Naive thymus-derived CD8-positive, alpha-beta T cell (primary cell): Measurements from ENCODE around the gene ZNF638. TPM values are rescaled to one million over a fixed set of nuclear protein-coding genes. Genes with fewer than 3 reads are reported as not detected.

Experiments used
- ATAC-seq, 2 donors: fragments of 150-1000 bp; cut with Tn5 transposase in 1 of 2; sonication (Bioruptor Pico), chemical (Tn5 transposase) in 1 of 2; 1 replicate in 1 of 2; 2 replicates in 1 of 2; pipeline ENCODE4 v1.10.0; 2021; ENCODE audit warnings: mild to moderate bottlenecking in 2 of 2, moderate library complexity in 2 of 2
- POLR2A ChIA-PET: fragments of 350-600 bp; sonication (Branson Sonifier 250); formaldehyde crosslinking; loops from one replicate; lab custom pipeline; 2021; ENCODE audit warnings: antibody characterized with exemption; lab: Charles Lee
- DNase-seq, 10 donors: peaks; one replicate each; pipeline versions ENCODE4 v3.0.0 to v3.0.0-alpha.2; 2020 to 2022
- H3K27ac Mint-ChIP-seq, 10 donors: one replicate each; pipeline ENCODE4 v1.8.0; 2020 to 2022; ENCODE audit warnings: mild to moderate bottlenecking in 10 of 10, mixed read lengths in 10 of 10, moderate library complexity in 4 of 10, inconsistent platforms in 1 of 10
- H3K27me3 Mint-ChIP-seq, 5 donors: one replicate each; pipeline ENCODE4 v1.8.0; 2021 to 2022; ENCODE audit warnings: mixed read lengths in 5 of 5
- H3K36me3 Mint-ChIP-seq, 3 donors: one replicate each; pipeline ENCODE4 v1.8.0; 2020 to 2022; ENCODE audit warnings: mixed read lengths in 3 of 3, mild to moderate bottlenecking in 2 of 3, inconsistent platforms in 1 of 3
- H3K4me1 Mint-ChIP-seq, 4 donors: one replicate each; pipeline ENCODE4 v1.8.0; 2021 to 2022; ENCODE audit warnings: mixed read lengths in 4 of 4
- H3K4me3 Mint-ChIP-seq, 10 donors: one replicate each; pipeline ENCODE4 v1.8.0; 2020 to 2022; ENCODE audit warnings: mild to moderate bottlenecking in 10 of 10, mixed read lengths in 10 of 10, moderate library complexity in 6 of 10, inconsistent platforms in 1 of 10
- H3K9me3 Mint-ChIP-seq, 9 donors: one replicate each; pipeline ENCODE4 v1.8.0; 2020 to 2022; ENCODE audit warnings: mixed read lengths in 9 of 9, mild to moderate bottlenecking in 3 of 9, inconsistent platforms in 1 of 9, moderate library complexity in 1 of 9
- polyA plus RNA-seq, 3 donors: library from polyadenylated mRNA; unstranded; fragments of 300-500 nt; fragmentation: Illumina TruSeq; gene quantifications; one replicate each; pipeline ENCODE4 v1.2.3, GENCODE V29; 2021
- total RNA-seq, 8 experiments: library from RNA in 2 of 8; stranded (reverse) in 2 of 8; gene quantifications; one replicate each; pipeline ENCODE4 v1.2.3 and lab custom pipeline; 2021 to 2026

The ZNF638 gene
- total and polyA plus RNA-seq, 5 experiments from 2014 or later, result 40.7 to 176 (median 52.4) TPM

GRCh38 chr2:71337776-71338175, 6.2 kb downstream of the ZNF638 start:
- Mint-ChIP-seq H3K27ac (peak overlapping the region in 2 of 10 donors; percentile 9 to 13), H3K4me3 (peak overlapping the region in 9 of 10 donors; percentile 3 to 58 (median 26)), H3K36me3 (peaks cover 0 to 42% (median 4%) of the 10 kb centered on the region in 3 donors), H3K9me3 (no peaks in the 10 kb centered on the region), H3K27me3 (no peaks in the 10 kb centered on the region), H3K4me1 (peaks cover 33 to 86% (median 69%) of the 10 kb centered on the region in 4 donors)
- ATAC-seq (no peak), DNase-seq (no peak)
- POLR2A ChIA-PET, result no interaction called here

GRCh38 chr2:71339685-71340084, 8.1 kb downstream of the ZNF638 start:
- Mint-ChIP-seq H3K36me3 (peaks cover 0 to 49% (median 1%) of the 10 kb centered on the region in 3 donors), H3K27me3 (no peaks in the 10 kb centered on the region), H3K9me3 (no peaks in the 10 kb centered on the region), H3K27ac (no peak overlapping the region), H3K4me1 (peaks cover 27 to 82% (median 65%) of the 10 kb centered on the region in 4 donors), H3K4me3 (peak overlapping the region in 4 of 10 donors; percentile 23 to 36 (median 26))
- ATAC-seq (no peak), DNase-seq (no peak)
- POLR2A ChIA-PET, result no interaction called here

GRCh38 chr2:71340176-71340575, 8.6 kb downstream of the ZNF638 start:
- no peaks in the 10 kb centered on the region for H3K9me3 Mint-ChIP-seq
- no peak overlapping the region for H3K27ac Mint-ChIP-seq
- no peak for DNase-seq
- no peak for ATAC-seq
- POLR2A ChIA-PET, result no interaction called here
- no peaks in the 10 kb centered on the region for H3K27me3 Mint-ChIP-seq
- H3K4me3 Mint-ChIP-seq, result peak overlapping the region in 4 of 10 donors; percentile 26 to 41 (median 28)
- H3K4me1 Mint-ChIP-seq, result peaks cover 27 to 78% (median 62%) of the 10 kb centered on the region in 4 donors
- peaks cover 0 to 45% (median 0%) of the 10 kb centered on the region in 3 donors for H3K36me3 Mint-ChIP-seq

- Mint-ChIP-seq H3K9me3 (peaks cover 0 to 3% (median 0%) of the 10 kb centered on the region in 9 donors), H3K36me3 (peaks cover 0 to 40% (median 4%) of the 10 kb centered on the region in 3 donors), H3K4me1 (peaks cover 37 to 72% (median 68%) of the 10 kb centered on the region in 4 donors), H3K27ac (no peak overlapping the region), H3K27me3 (no peaks in the 10 kb centered on the region), H3K4me3 (no peak overlapping the region)
- DNase-seq (no peak), ATAC-seq (no peak)
- POLR2A ChIA-PET, result interaction anchor here (1.2 kb wide), 1 partner anchor 10 kb away, joined by 4 read pairs; the partner anchor contains the start of gene ZNF638
Measured at GRCh38 chr2:71341645-71342044, 10.1 kb downstream of the ZNF638 start.

GRCh38 chr2:71346065-71346464, 14.5 kb downstream of the ZNF638 start:
- no peaks in the 10 kb centered on the region for H3K27me3 Mint-ChIP-seq
- H3K36me3 Mint-ChIP-seq, result peaks cover 12 to 52% (median 26%) of the 10 kb centered on the region in 3 donors
- POLR2A ChIA-PET, result interaction anchor here (4.7 kb wide), 1 partner anchor 13 kb away, joined by 24 read pairs; the partner anchor contains the start of gene ZNF638
- ATAC-seq (no peak), DNase-seq (no peak)
- H3K4me3 Mint-ChIP-seq, result peak overlapping the region in 1 of 10 donors; percentile 10
- no peak overlapping the region for H3K27ac Mint-ChIP-seq
- peaks cover 0 to 3% (median 0%) of the 10 kb centered on the region in 9 donors for H3K9me3 Mint-ChIP-seq
- peaks cover 32 to 71% (median 60%) of the 10 kb centered on the region in 4 donors for H3K4me1 Mint-ChIP-seq

GRCh38 chr2:71347517-71347916, 15.9 kb downstream of the ZNF638 start:
- DNase-seq, result peak in 1 of 10 donors; percentile 20
- no peak for ATAC-seq
- Mint-ChIP-seq H3K36me3 (peaks cover 12 to 55% (median 26%) of the 10 kb centered on the region in 3 donors), H3K9me3 (peaks cover 0 to 3% (median 0%) of the 10 kb centered on the region in 9 donors), H3K4me1 (peaks cover 34 to 82% (median 65%) of the 10 kb centered on the region in 4 donors), H3K27me3 (no peaks in the 10 kb centered on the region), H3K4me3 (peak overlapping the region in 1 of 10 donors; percentile 7), H3K27ac (no peak overlapping the region)
- POLR2A ChIA-PET, result interaction anchor here (4.7 kb wide), 1 partner anchor 15 kb away, joined by 24 read pairs; the partner anchor contains the start of gene ZNF638

- ATAC-seq (no peak), DNase-seq (peak in 2 of 10 donors; percentile 11 to 21)
- H3K27ac Mint-ChIP-seq, result no peak overlapping the region
- POLR2A ChIA-PET, result no interaction called here
- peaks cover 0 to 3% (median 0%) of the 10 kb centered on the region in 9 donors for H3K9me3 Mint-ChIP-seq
- no peak overlapping the region for H3K4me3 Mint-ChIP-seq
- peaks cover 37 to 84% (median 69%) of the 10 kb centered on the region in 4 donors for H3K4me1 Mint-ChIP-seq
- H3K27me3 Mint-ChIP-seq, result no peaks in the 10 kb centered on the region
- H3K36me3 Mint-ChIP-seq, result peaks cover 12 to 59% (median 26%) of the 10 kb centered on the region in 3 donors
Measured at GRCh38 chr2:71348302-71348701, 16.7 kb downstream of the ZNF638 start.

- Mint-ChIP-seq H3K4me3 (no peak overlapping the region), H3K27me3 (no peaks in the 10 kb centered on the region), H3K36me3 (peaks cover 25 to 78% (median 36%) of the 10 kb centered on the region in 3 donors), H3K4me1 (peaks cover 36 to 73% (median 60%) of the 10 kb centered on the region in 4 donors), H3K27ac (peak overlapping the region in 1 of 10 donors; percentile 17), H3K9me3 (no peaks in the 10 kb centered on the region)
- no peak for DNase-seq
- ATAC-seq, result no peak
- POLR2A ChIA-PET, result no interaction called here
Measured at GRCh38 chr2:71353248-71353647, 21.7 kb downstream of the ZNF638 start.

- no peak for DNase-seq
- POLR2A ChIA-PET, result no interaction called here
- H3K27me3 Mint-ChIP-seq, result no peaks in the 10 kb centered on the region
- H3K4me1 Mint-ChIP-seq, result peaks cover 24 to 64% (median 35%) of the 10 kb centered on the region in 4 donors
- no peak overlapping the region for H3K4me3 Mint-ChIP-seq
- H3K36me3 Mint-ChIP-seq, result peaks cover 18 to 80% (median 23%) of the 10 kb centered on the region in 3 donors
- H3K9me3 Mint-ChIP-seq, result no peaks in the 10 kb centered on the region
- peak overlapping the region in 4 of 10 donors; percentile 2 to 60 (median 47) for H3K27ac Mint-ChIP-seq
- no peak for ATAC-seq
Measured at GRCh38 chr2:71358931-71359671, 27.5 kb downstream of the ZNF638 start.

- Mint-ChIP-seq H3K27ac (peak overlapping the region in 3 of 10 donors; percentile 11 to 37 (median 36)), H3K4me3 (no peak overlapping the region), H3K4me1 (peaks cover 19 to 64% (median 35%) of the 10 kb centered on the region in 4 donors), H3K9me3 (no peaks in the 10 kb centered on the region), H3K36me3 (peaks cover 18 to 80% (median 30%) of the 10 kb centered on the region in 3 donors), H3K27me3 (no peaks in the 10 kb centered on the region)
- POLR2A ChIA-PET, result no interaction called here
- ATAC-seq, result no peak
- no peak for DNase-seq
Measured at GRCh38 chr2:71360434-71360975, 28.9 kb downstream of the ZNF638 start.

- Mint-ChIP-seq H3K27me3 (no peaks in the 10 kb centered on the region), H3K27ac (peak overlapping the region in 3 of 10 donors; percentile 7 to 32 (median 11)), H3K4me3 (no peak overlapping the region), H3K9me3 (no peaks in the 10 kb centered on the region), H3K4me1 (peaks cover 15 to 55% (median 31%) of the 10 kb centered on the region in 4 donors), H3K36me3 (peaks cover 18 to 83% (median 30%) of the 10 kb centered on the region in 3 donors)
- POLR2A ChIA-PET, result no interaction called here
- ATAC-seq (no peak), DNase-seq (no peak)
Measured at GRCh38 chr2:71361631-71362030, 30.0 kb downstream of the ZNF638 start.

GRCh38 chr2:71362447-71362846, 30.9 kb downstream of the ZNF638 start:
- ATAC-seq (no peak), DNase-seq (no peak)
- Mint-ChIP-seq H3K36me3 (peaks cover 12 to 82% (median 25%) of the 10 kb centered on the region in 3 donors), H3K27me3 (no peaks in the 10 kb centered on the region), H3K4me3 (no peak overlapping the region), H3K27ac (peak overlapping the region in 4 of 10 donors; percentile 32 to 67 (median 62)), H3K9me3 (no peaks in the 10 kb centered on the region), H3K4me1 (peaks cover 13 to 47% (median 25%) of the 10 kb centered on the region in 4 donors)
- POLR2A ChIA-PET, result no interaction called here
